GM21528 (cell line): ENCODE data around the gene OR13C4.
"Not testable (repeated sequence)": the region's sequence is repeated elsewhere in the genome, so short reads cannot be mapped to it uniquely, and the experiment has no call there.

ENCODE experiments used
- ATAC-seq: cut with Tn5 transposase; IDR thresholded peaks from one replicate; pipeline ENCODE4 v1.9.1; 2021; ENCODE audit warnings: mild to moderate bottlenecking, moderate library complexity; ENCODE audit not compliant: unreplicated experiment, low FRiP score

Gene OR13C4

GRCh38 chr9:104527109-104527508, at the start of gene OR13C4:
Gene OR13C4 (minus strand): TSS chr9:104527209. CDS start chr9:104527209, 0 bp downstream.
- no peak for ATAC-seq

GRCh38 chr9:104575456-104575855, 48.4 kb upstream of the OR13C4 start:
- no peak for ATAC-seq

- no peak for ATAC-seq
These were observed 45.6 kb upstream of the OR13C4 start for GRCh38 chr9:104572612-104573011.

GRCh38 chr9:104568868-104569267, 41.9 kb upstream of the OR13C4 start, which contains the start of gene OR13C8:
Gene OR13C8 (plus strand): TSS chr9:104569168. CDS start chr9:104569168, 0 bp downstream.
- ATAC-seq: no peak

- ATAC-seq: no peak
These were observed 37.3 kb upstream of the OR13C4 start for GRCh38 chr9:104564358-104564757.

GRCh38 chr9:104556830-104557634, 30.0 kb upstream of the OR13C4 start:
- no peak for ATAC-seq

- ATAC-seq: no peak
These were observed 28.5 kb upstream of the OR13C4 start for GRCh38 chr9:104555521-104555920.

- ATAC-seq: no peak
These were observed 26.3 kb upstream of the OR13C4 start for GRCh38 chr9:104553261-104553660.

- no peak for ATAC-seq
These were observed 17.6 kb upstream of the OR13C4 start for GRCh38 chr9:104544644-104545043.

GRCh38 chr9:104539275-104539674, 12.3 kb upstream of the OR13C4 start:
- no peak for ATAC-seq

- ATAC-seq: no peak
These were observed 9.7 kb upstream of the OR13C4 start, which contains the start of gene OR13C3 for GRCh38 chr9:104536756-104537155. Gene OR13C3 (minus strand): TSS chr9:104536856. CDS start chr9:104536723, 133 bp downstream.

GRCh38 chr9:104520241-104520640, 6.8 kb downstream of the OR13C4 start:
- not testable (repeated sequence) for ATAC-seq

- no peak for ATAC-seq
These were observed 12.1 kb downstream of the OR13C4 start for GRCh38 chr9:104514901-104515300.

- ATAC-seq: no peak
These were observed 20.4 kb downstream of the OR13C4 start for GRCh38 chr9:104506565-104506964.

- no peak for ATAC-seq
These were observed 23.0 kb downstream of the OR13C4 start, which contains the start of gene OR13F1 for GRCh38 chr9:104503963-104504362. Gene OR13F1 (plus strand): TSS chr9:104504263. CDS start chr9:104504263, 0 bp downstream.

- no peak for ATAC-seq
These were observed 23.6 kb downstream of the OR13C4 start for GRCh38 chr9:104503440-104503839.

- ATAC-seq: no peak
These were observed 32.2 kb downstream of the OR13C4 start for GRCh38 chr9:104494808-104495207.

GRCh38 chr9:104485014-104485413, 42.0 kb downstream of the OR13C4 start:
- ATAC-seq: no peak

GRCh38 chr9:104482921-104483570, 44.0 kb downstream of the OR13C4 start:
- ATAC-seq: no peak
